Bronchial epithelial cell (primary cell): ENCODE data around the gene KHDC4. TPM values are rescaled to one million over a fixed set of nuclear protein-coding genes. Genes with fewer than 3 reads are reported as not detected.

Source experiments
- DNase-seq: peaks from one replicate; pipeline ENCODE4 v3.0.0-alpha.2; 2010; ENCODE audit warnings: low read depth
- FAIRE-seq: peaks from 2 replicates; lab custom pipeline; 2011; peaks lifted over from hg19 to GRCh38; lab: Jason Lieb, UNC
- H3K27me3 ChIP-seq: 2 replicates; pipeline ENCODE4 v1.5.1; 2011; ENCODE audit warnings: low read length; ENCODE audit not compliant: control insufficient read depth, insufficient read depth
- H3K36me3 ChIP-seq: 2 replicates; pipeline ENCODE4 v1.5.1; 2011; ENCODE audit warnings: low read length; ENCODE audit not compliant: control insufficient read depth, insufficient read depth
- H3K4me3 ChIP-seq: 2 replicates; pipeline ENCODE4 v1.5.1; 2011; ENCODE audit warnings: mild to moderate bottlenecking, low read depth, low read length, control low read depth
- CTCF ChIP-seq: IDR thresholded peaks from 2 replicates; pipeline ENCODE4 v1.5.1; 2011; ENCODE audit warnings: mild to moderate bottlenecking, moderate library complexity, low read length, control low read depth, inconsistent platforms; ENCODE audit not compliant: insufficient read depth, severe bottlenecking
- total RNA-seq: library from RNA; depleted of rRNA; stranded (reverse); fragments of >200 nt; gene quantifications from 2 replicates; pipeline ENCODE4 v1.2.1, GENCODE V29; 2014

The KHDC4 gene
- total RNA-seq, 1 donor from 2014 or later = 20.3 TPM

- no peak for TF ChIP-seq CTCF
- no peak for FAIRE-seq
- H3K4me3 ChIP-seq = no peak overlapping the region
- no peaks in the 10 kb centered on the region for H3K36me3 ChIP-seq
- DNase-seq = no peak
- H3K27me3 ChIP-seq = no peaks in the 10 kb centered on the region
Measured at GRCh38 chr1:155867766-155868165, 66.4 kb downstream of the KHDC4 start.

GRCh38 chr1:155864393-155864792 is 69.8 kb downstream of the KHDC4 start:
- Histone ChIP-seq H3K36me3 (no peaks in the 10 kb centered on the region), H3K4me3 (no peak overlapping the region), H3K27me3 (no peaks in the 10 kb centered on the region)
- DNase-seq (peak; percentile 49), FAIRE-seq (no peak)
- TF ChIP-seq CTCF = no peak

Other genes starting within 250 kb of the KHDC4 start
- 24.0 and 36.6 TPM in 2 replicates for gene YY1AP1, start 245.6 kb downstream of the KHDC4 start, total RNA-seq
- 53.6 and 71.1 TPM in 2 replicates for gene DAP3, start 245.3 kb downstream of the KHDC4 start, total RNA-seq
- gene GON4L, start 77.2 kb downstream of the KHDC4 start, total RNA-seq = 20.1 and 20.5 TPM in 2 replicates
- gene SYT11, start 74.8 kb downstream of the KHDC4 start, total RNA-seq = 0.26 and 0.77 TPM in 2 replicates
- 49.8 and 66.6 TPM in 2 replicates for gene RIT1, start 23.1 kb downstream of the KHDC4 start, total RNA-seq
- not detected in 2 replicates for gene RXFP4, start 7.2 kb upstream of the KHDC4 start, total RNA-seq
- gene ARHGEF2, start 44.1 kb upstream of the KHDC4 start, total RNA-seq = 57.1 and 79.2 TPM in 2 replicates
- 225 and 564 TPM in 2 replicates for gene SSR2, start 86.5 kb upstream of the KHDC4 start, total RNA-seq
- gene UBQLN4, start 119.4 kb upstream of the KHDC4 start, total RNA-seq = 13.7 and 17.4 TPM in 2 replicates
- 46.6 and 74.6 TPM in 2 replicates for gene LAMTOR2, start 120.4 kb upstream of the KHDC4 start, total RNA-seq
- gene RAB25, start 126.7 kb upstream of the KHDC4 start, total RNA-seq = 30.3 and 83.7 TPM in 2 replicates
- 0.13 and 0.53 TPM in 2 replicates for gene MEX3A, start 148.1 kb upstream of the KHDC4 start, total RNA-seq
- gene LMNA, start 180.3 kb upstream of the KHDC4 start, total RNA-seq = 561 and 638 TPM in 2 replicates
- 1.8 and 16.9 TPM in 2 replicates for gene SEMA4A, start 219.2 kb upstream of the KHDC4 start, total RNA-seq